ENCODE measurements around the gene CDH12.
A peak's percentile ranks its signal among the peaks of the same experiment; 100 is the strongest.

The CDH12 gene

GRCh38 chr5:21807953-21808352 lies 1045.2 kb downstream of the CDH12 start:
- no peak for DNase-seq

- no peak for DNase-seq
Observed at GRCh38 chr5:21806943-21807342, 1046.2 kb downstream of the CDH12 start.

- no peak for DNase-seq
Observed at GRCh38 chr5:21806271-21806670, 1046.9 kb downstream of the CDH12 start.

GRCh38 chr5:21802869-21803490 lies 1050.2 kb downstream of the CDH12 start:
- peak; percentile 10 for DNase-seq

- DNase-seq, result no peak
Observed at GRCh38 chr5:21802100-21802499, 1051.0 kb downstream of the CDH12 start.

- DNase-seq, result no peak
Observed at GRCh38 chr5:21792748-21793147, 1060.4 kb downstream of the CDH12 start.

- no peak for DNase-seq
Observed at GRCh38 chr5:21791304-21791703, 1061.8 kb downstream of the CDH12 start.

GRCh38 chr5:21784487-21784886 lies 1068.7 kb downstream of the CDH12 start:
- DNase-seq, result no peak

GRCh38 chr5:21783074-21783679 lies 1070.0 kb downstream of the CDH12 start:
- no peak for DNase-seq

GRCh38 chr5:21776466-21776865 lies 1076.7 kb downstream of the CDH12 start:
- DNase-seq, result no peak

GRCh38 chr5:21774801-21775200 lies 1078.3 kb downstream of the CDH12 start:
- no peak for DNase-seq

GRCh38 chr5:21774281-21774680 lies 1078.9 kb downstream of the CDH12 start:
- no peak for DNase-seq

- DNase-seq, result no peak
Observed at GRCh38 chr5:21773456-21773855, 1079.7 kb downstream of the CDH12 start.

GRCh38 chr5:21765406-21765805 lies 1087.7 kb downstream of the CDH12 start:
- DNase-seq, result no peak

- DNase-seq, result no peak
Observed at GRCh38 chr5:21739096-21739495, 1114.0 kb downstream of the CDH12 start.

GRCh38 chr5:21723500-21723899 lies 1129.6 kb downstream of the CDH12 start:
- DNase-seq, result no peak

- DNase-seq, result no peak
Observed at GRCh38 chr5:21711866-21712758, 1141.0 kb downstream of the CDH12 start.

- no peak for DNase-seq
Observed at GRCh38 chr5:21709770-21710169, 1143.4 kb downstream of the CDH12 start.

- DNase-seq, result no peak
Observed at GRCh38 chr5:21704974-21705668, 1148.0 kb downstream of the CDH12 start.

- no peak for DNase-seq
Observed at GRCh38 chr5:21701317-21701716, 1151.8 kb downstream of the CDH12 start.
